Loucy (cell line): ENCODE measurements around the gene PSME3.

ENCODE experiments used
- EZH2phosphoT487 ChIP-seq: fragments of 200-600 bp; IDR thresholded peaks from 2 replicates; pipeline ENCODE4 v1.6.1; 2018; ENCODE audit warnings: antibody characterized with exemption, mild to moderate bottlenecking, moderate library complexity, borderline replicate concordance
- TF ChIP-seq, protein P1 (sequence below): fragments of 200-600 bp; sonication (generic); conservative IDR thresholded peaks from 2 replicates; pipeline ENCODE4 v1.5.1; 2014; ENCODE audit warnings: mild to moderate bottlenecking, antibody characterized with exemption, low read length

DNA sequence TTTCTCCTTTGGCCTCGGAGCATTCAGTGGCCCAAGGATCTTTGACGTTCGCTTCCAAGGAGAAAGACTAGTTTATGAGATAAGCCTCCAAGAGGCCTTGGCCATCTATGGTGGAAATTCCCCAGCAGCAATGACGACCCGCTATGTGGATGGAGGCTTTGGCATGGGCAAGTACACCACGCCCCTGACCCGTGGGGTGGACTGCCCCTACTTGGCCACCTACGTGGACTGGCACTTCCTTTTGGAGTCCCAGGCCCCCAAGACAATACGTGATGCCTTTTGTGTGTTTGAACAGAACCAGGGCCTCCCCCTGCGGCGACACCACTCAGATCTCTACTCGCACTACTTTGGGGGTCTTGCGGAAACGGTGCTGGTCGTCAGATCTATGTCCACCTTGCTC is 19.2 kb downstream of the PSME3 start:
- TF ChIP-seq EZH2phosphoT487, result no peak
- TF ChIP-seq, protein P1, sequence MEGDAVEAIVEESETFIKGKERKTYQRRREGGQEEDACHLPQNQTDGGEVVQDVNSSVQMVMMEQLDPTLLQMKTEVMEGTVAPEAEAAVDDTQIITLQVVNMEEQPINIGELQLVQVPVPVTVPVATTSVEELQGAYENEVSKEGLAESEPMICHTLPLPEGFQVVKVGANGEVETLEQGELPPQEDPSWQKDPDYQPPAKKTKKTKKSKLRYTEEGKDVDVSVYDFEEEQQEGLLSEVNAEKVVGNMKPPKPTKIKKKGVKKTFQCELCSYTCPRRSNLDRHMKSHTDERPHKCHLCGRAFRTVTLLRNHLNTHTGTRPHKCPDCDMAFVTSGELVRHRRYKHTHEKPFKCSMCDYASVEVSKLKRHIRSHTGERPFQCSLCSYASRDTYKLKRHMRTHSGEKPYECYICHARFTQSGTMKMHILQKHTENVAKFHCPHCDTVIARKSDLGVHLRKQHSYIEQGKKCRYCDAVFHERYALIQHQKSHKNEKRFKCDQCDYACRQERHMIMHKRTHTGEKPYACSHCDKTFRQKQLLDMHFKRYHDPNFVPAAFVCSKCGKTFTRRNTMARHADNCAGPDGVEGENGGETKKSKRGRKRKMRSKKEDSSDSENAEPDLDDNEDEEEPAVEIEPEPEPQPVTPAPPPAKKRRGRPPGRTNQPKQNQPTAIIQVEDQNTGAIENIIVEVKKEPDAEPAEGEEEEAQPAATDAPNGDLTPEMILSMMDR, result no peak
